ENCODE measurements around the gene WDR44. TPM values are rescaled to one million over a fixed set of nuclear protein-coding genes. Genes with fewer than 3 reads are reported as not detected.

The WDR44 gene
- total RNA-seq, 1 donor from 2014 or later = 50.1 TPM

DNA sequence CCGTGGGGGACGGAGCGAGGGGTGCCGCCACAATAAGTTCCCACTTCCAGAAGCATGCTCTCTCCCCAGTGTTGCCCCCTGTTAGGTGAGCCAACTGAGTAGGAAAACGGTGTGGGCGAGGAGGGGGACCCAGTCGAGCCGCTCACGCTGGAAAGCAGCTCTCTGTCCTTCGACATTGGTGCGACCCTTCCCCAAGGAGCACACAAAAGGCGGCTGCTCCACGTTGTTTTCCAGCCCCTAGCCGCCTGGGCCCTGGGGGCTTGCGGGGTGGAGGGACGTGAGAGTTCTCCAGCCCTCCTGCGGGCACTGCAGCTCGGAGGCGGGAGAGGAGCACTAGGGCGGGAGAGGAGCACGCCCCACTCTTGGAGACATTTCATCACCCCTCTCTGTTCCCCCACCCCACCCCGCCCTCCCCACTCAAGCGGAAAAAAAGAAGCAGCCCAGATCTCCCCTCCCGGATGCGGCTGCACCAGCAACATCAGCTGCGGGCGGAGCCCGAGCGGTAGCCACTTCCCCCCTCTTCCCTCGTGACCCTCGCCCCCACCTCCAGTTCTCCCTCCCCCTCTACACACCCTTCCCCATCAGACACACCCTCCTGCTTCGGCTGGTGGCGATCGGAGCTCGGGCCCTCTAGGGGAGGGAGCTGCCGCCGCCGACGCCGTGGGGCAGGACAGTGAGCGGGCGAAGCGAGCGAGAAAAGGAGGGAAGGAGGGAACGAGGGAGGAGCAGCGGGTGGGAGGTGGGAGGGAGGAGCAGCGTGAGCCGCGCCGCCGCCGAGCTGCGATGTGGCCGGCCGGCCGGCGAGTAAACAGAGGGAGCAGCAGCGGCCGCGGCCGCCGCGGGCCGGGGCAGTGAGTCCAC is 149.4 kb downstream of the WDR44 start, which contains the start of gene DOCK11:
Gene DOCK11, plus strand, starts transcription at position 755 of the 861 bp plus-strand sequence. CDS start 157 bp downstream, outside the sequence.
- Histone ChIP-seq H3K36me3 (ENCODE audit: control insufficient read depth in 3 of 3, insufficient read depth in 3 of 3, low read length in 3 of 3) (no peaks in the 10 kb centered on the region), H3K4me3 (ENCODE audit: low read length in 3 of 3) (peak within 1 kb of the TSS; percentile 56 to 66 (median 65)), H3K27ac (ENCODE audit: low read depth, low read length) (peak within 1 kb of the TSS; percentile 58), H3K27me3 (ENCODE audit: control insufficient read depth in 3 of 3, insufficient read depth in 3 of 3, low read length in 3 of 3) (peaks cover 0 to 10% (median 8%) of the 10 kb centered on the region in 3 donors), H3K4me1 (ENCODE audit: control insufficient read depth in 3 of 3, insufficient read depth in 3 of 3, low read length in 3 of 3) (peaks cover 0 to 6% (median 0%) of the 10 kb centered on the region in 3 donors), H3K9me3 (ENCODE audit: control insufficient read depth in 3 of 3, low read length in 3 of 3) (no peaks in the 10 kb centered on the region), H3K9ac (ENCODE audit: low read depth in 1 of 3, low read length in 3 of 3) (peak within 1 kb of the TSS in 2 of 3 donors; percentile 38 to 64)

DNA sequence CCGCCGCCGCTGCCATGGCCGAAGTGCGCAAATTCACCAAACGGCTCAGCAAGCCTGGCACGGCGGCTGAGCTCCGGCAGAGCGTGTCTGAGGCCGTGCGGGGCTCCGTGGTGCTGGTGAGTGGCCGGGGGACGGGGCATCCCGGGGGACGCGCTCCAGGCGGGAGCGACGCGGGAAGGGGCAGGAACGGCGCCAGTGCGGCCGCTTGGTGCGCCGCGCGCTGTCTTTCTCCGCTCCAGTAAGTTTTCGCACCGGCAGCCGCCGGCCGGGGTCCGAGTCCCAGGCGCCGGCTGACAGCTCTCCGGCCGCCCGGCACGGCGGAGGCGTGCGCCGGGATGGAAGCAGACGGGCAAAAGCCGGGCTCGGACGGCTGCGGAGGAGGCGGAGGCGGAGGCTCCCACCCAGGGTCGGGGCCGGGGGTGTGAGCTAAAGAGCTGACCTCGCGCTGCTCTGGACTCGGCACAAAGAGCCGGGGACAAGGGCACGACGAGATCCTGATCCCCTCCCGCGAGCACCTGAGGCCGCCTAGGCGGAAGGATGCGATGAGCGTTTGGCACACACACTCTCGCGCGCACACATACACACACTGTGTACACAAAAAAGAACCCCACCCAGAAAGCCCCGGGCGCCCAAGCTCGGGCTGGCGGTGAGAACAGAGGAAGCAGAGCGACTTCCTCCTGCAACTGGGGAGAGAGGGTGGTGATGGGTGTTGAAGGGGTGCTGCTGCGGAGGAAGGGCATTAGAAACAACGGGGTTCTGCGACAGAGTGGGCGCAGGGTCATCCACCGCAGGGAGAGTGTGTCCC is 150.3 kb downstream of the WDR44 start:
- H3K9ac ChIP-seq (ENCODE audit: low read depth in 1 of 3, low read length in 3 of 3) = peak overlapping the region in 2 of 3 donors; percentile 38 to 64
- H3K27me3 ChIP-seq (ENCODE audit: control insufficient read depth in 3 of 3, insufficient read depth in 3 of 3, low read length in 3 of 3) = peaks cover 0 to 10% (median 8%) of the 10 kb centered on the region in 3 donors
- H3K9me3 ChIP-seq (ENCODE audit: control insufficient read depth in 3 of 3, low read length in 3 of 3) = no peaks in the 10 kb centered on the region
- peaks cover 0 to 6% (median 0%) of the 10 kb centered on the region in 3 donors for H3K4me1 ChIP-seq (ENCODE audit: control insufficient read depth in 3 of 3, insufficient read depth in 3 of 3, low read length in 3 of 3)
- peak overlapping the region; percentile 54 to 66 (median 65) for H3K4me3 ChIP-seq (ENCODE audit: low read length in 3 of 3)
- H3K36me3 ChIP-seq (ENCODE audit: control insufficient read depth in 3 of 3, insufficient read depth in 3 of 3, low read length in 3 of 3) = no peaks in the 10 kb centered on the region
- peak overlapping the region; percentile 58 for H3K27ac ChIP-seq (ENCODE audit: low read depth, low read length)

DNA sequence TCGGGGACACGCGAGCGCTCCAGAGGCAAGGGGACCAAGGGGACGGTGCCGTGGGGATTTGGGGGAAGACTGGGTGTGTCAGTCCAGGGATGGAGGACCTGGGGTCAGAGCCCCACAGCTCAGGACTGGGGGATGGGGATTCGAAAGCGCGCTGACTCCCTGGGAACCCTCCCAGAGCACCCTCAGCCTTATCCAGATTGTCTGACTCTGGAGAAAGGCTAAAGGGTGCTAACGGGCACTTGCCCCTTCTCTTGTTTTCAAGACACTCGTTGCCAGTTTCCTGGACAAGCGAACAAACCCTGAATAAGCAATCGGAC is 150.8 kb downstream of the WDR44 start:
- no peaks in the 10 kb centered on the region for H3K9me3 ChIP-seq (ENCODE audit: control insufficient read depth in 3 of 3, low read length in 3 of 3)
- peak overlapping the region in 2 of 3 donors; percentile 23 to 64 for H3K9ac ChIP-seq (ENCODE audit: low read depth in 1 of 3, low read length in 3 of 3)
- H3K27me3 ChIP-seq (ENCODE audit: control insufficient read depth in 3 of 3, insufficient read depth in 3 of 3, low read length in 3 of 3) = peaks cover 0 to 10% (median 8%) of the 10 kb centered on the region in 3 donors
- peak overlapping the region; percentile 58 for H3K27ac ChIP-seq (ENCODE audit: low read depth, low read length)
- peak overlapping the region; percentile 54 to 66 (median 65) for H3K4me3 ChIP-seq (ENCODE audit: low read length in 3 of 3)
- peaks cover 0 to 6% (median 0%) of the 10 kb centered on the region in 3 donors for H3K4me1 ChIP-seq (ENCODE audit: control insufficient read depth in 3 of 3, insufficient read depth in 3 of 3, low read length in 3 of 3)
- no peaks in the 10 kb centered on the region for H3K36me3 ChIP-seq (ENCODE audit: control insufficient read depth in 3 of 3, insufficient read depth in 3 of 3, low read length in 3 of 3)

DNA sequence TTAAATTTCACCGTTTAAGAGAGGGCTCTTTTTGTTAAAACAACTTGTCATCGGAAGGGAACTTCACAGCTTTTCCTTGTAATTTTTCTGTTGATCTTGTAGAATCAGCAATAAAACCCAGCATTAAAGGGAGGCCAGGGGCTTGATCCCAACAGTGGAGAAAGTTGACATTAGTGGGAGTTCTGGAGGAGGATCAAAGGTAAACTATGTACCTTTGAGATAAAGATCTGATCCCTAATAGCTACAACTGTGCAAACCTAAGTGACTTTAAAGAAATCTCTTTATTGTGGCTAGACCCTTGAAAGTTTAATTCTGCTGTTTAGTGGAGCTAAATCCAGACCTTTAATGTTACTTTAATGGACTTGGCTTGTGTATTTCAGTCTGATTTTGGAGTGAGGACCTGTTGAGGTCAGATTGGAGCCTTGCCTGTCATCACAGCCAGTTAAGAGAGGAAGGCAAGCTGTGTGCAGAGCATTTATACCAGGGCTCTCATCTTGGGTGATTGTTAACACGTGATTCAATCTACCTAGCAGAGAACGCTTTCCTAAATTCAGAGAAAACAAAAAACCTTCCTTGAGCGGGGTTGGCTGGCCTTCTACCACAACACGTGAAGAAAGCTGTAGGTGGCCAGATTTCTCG is 151.4 kb downstream of the WDR44 start:
- no peak overlapping the region for H3K9ac ChIP-seq (ENCODE audit: low read depth in 1 of 3, low read length in 3 of 3)
- no peaks in the 10 kb centered on the region for H3K9me3 ChIP-seq (ENCODE audit: control insufficient read depth in 3 of 3, low read length in 3 of 3)
- peak overlapping the region in 2 of 3 donors; percentile 54 to 65 for H3K4me3 ChIP-seq (ENCODE audit: low read length in 3 of 3)
- no peaks in the 10 kb centered on the region for H3K36me3 ChIP-seq (ENCODE audit: control insufficient read depth in 3 of 3, insufficient read depth in 3 of 3, low read length in 3 of 3)
- H3K4me1 ChIP-seq (ENCODE audit: control insufficient read depth in 3 of 3, insufficient read depth in 3 of 3, low read length in 3 of 3) = peaks cover 0 to 6% (median 0%) of the 10 kb centered on the region in 3 donors
- H3K27me3 ChIP-seq (ENCODE audit: control insufficient read depth in 3 of 3, insufficient read depth in 3 of 3, low read length in 3 of 3) = peaks cover 0 to 10% (median 8%) of the 10 kb centered on the region in 3 donors
- H3K27ac ChIP-seq (ENCODE audit: low read depth, low read length) = peak overlapping the region; percentile 58

DNA sequence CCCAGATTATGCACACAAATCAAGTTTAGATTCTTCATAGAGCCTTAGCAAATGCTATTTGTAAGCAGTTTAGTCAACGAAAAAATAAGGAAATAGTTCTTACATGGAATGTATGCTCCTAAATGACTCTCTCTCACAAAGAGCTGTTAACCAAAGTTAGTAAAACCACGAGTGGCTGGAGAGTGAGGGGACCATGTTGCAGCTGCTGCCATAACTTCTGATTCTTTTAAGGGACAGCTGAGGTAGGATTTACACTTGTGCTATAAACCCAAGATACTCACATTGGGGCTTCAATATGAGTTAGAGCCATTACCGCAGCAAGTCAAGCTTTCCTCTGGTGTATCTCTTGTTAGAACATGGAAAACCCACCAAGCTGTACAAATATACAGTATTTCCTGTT is 152.4 kb downstream of the WDR44 start:
- Histone ChIP-seq H3K4me3 (ENCODE audit: low read length in 3 of 3) (no peak overlapping the region), H3K9ac (ENCODE audit: low read depth in 1 of 3, low read length in 3 of 3) (no peak overlapping the region), H3K27ac (ENCODE audit: low read depth, low read length) (no peak overlapping the region), H3K4me1 (ENCODE audit: control insufficient read depth in 3 of 3, insufficient read depth in 3 of 3, low read length in 3 of 3) (peaks cover 0 to 6% (median 0%) of the 10 kb centered on the region in 3 donors), H3K36me3 (ENCODE audit: control insufficient read depth in 3 of 3, insufficient read depth in 3 of 3, low read length in 3 of 3) (no peaks in the 10 kb centered on the region), H3K9me3 (ENCODE audit: control insufficient read depth in 3 of 3, low read length in 3 of 3) (no peaks in the 10 kb centered on the region), H3K27me3 (ENCODE audit: control insufficient read depth in 3 of 3, insufficient read depth in 3 of 3, low read length in 3 of 3) (peaks cover 0 to 10% (median 8%) of the 10 kb centered on the region in 3 donors)

DNA sequence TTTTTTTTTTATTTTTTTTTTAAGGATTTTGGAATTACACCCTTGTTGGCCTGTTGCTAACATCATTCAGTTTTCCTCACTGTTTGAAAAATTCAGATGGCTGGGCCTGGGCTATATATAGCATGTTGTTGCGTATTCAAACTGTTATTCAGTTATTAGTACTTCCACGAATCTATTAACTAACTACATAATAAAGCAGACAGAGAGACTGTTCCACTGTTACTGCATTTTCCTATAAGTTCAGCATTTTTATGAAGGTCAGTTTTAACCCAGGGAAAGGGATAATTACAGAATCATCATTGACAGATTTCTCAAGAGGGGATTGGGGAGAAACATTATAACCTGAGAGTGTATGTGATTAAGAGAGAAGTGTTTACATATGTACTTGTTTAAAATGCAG is 152.8 kb downstream of the WDR44 start:
- Histone ChIP-seq H3K4me3 (ENCODE audit: low read length in 3 of 3) (no peak overlapping the region), H3K9ac (ENCODE audit: low read depth in 1 of 3, low read length in 3 of 3) (no peak overlapping the region), H3K27me3 (ENCODE audit: control insufficient read depth in 3 of 3, insufficient read depth in 3 of 3, low read length in 3 of 3) (peaks cover 0 to 10% (median 8%) of the 10 kb centered on the region in 3 donors), H3K27ac (ENCODE audit: low read depth, low read length) (no peak overlapping the region), H3K9me3 (ENCODE audit: control insufficient read depth in 3 of 3, low read length in 3 of 3) (no peaks in the 10 kb centered on the region), H3K4me1 (ENCODE audit: control insufficient read depth in 3 of 3, insufficient read depth in 3 of 3, low read length in 3 of 3) (peaks cover 0 to 6% (median 0%) of the 10 kb centered on the region in 3 donors), H3K36me3 (ENCODE audit: control insufficient read depth in 3 of 3, insufficient read depth in 3 of 3, low read length in 3 of 3) (no peaks in the 10 kb centered on the region)

DNA sequence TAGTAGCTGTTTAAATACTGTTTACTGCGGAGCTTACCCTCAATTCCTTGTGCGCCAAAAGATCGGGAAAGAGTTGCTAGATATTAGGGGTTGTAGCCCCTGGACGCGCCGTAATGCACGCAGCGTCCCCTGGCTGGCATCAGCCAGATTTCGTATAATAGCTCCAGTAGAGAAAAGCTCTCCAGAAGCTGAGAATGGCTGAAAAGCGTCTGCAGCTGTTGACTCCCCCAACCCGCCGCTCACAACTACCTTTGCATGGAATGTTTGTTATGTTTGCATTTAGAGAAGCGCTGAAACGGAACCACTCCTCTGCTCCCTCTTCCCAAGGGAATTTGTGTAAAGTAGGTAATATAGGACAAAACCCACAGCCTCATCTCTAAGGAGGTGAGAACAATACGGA is 153.4 kb downstream of the WDR44 start:
- Histone ChIP-seq H3K9me3 (ENCODE audit: control insufficient read depth in 3 of 3, low read length in 3 of 3) (no peaks in the 10 kb centered on the region), H3K4me1 (ENCODE audit: control insufficient read depth in 3 of 3, insufficient read depth in 3 of 3, low read length in 3 of 3) (peaks cover 0 to 6% (median 0%) of the 10 kb centered on the region in 3 donors), H3K27ac (ENCODE audit: low read depth, low read length) (no peak overlapping the region), H3K36me3 (ENCODE audit: control insufficient read depth in 3 of 3, insufficient read depth in 3 of 3, low read length in 3 of 3) (no peaks in the 10 kb centered on the region), H3K27me3 (ENCODE audit: control insufficient read depth in 3 of 3, insufficient read depth in 3 of 3, low read length in 3 of 3) (peaks cover 0 to 8% (median 8%) of the 10 kb centered on the region in 3 donors), H3K9ac (ENCODE audit: low read depth in 1 of 3, low read length in 3 of 3) (no peak overlapping the region), H3K4me3 (ENCODE audit: low read length in 3 of 3) (no peak overlapping the region)

Small RNAs within 50 kb of the gene (small RNA-seq; reads per million reads assigned to genes)
- gene MIR1277 = not detected

Other genes starting within 250 kb of the WDR44 start
- 80.9 TPM for gene KLHL13, start 229.3 kb upstream of the WDR44 start, total RNA-seq
- 22.4 TPM for gene DOCK11, start 149.7 kb downstream of the WDR44 start, total RNA-seq

Measured in skeletal muscle tissue (tissue), 5 donors.